Osteoblast (primary cell): ENCODE data around the gene KIAA1217. TPM values are rescaled to one million over a fixed set of nuclear protein-coding genes. Genes with fewer than 3 reads are reported as not detected.

Experiments
- DNase-seq: peaks from one replicate; pipeline ENCODE4 v3.0.0; 2011; ENCODE audit warnings: low spot score, mixed read lengths; ENCODE audit not compliant: insufficient read length; ENCODE audit errors: missing footprints
- H2AFZ ChIP-seq: 2 replicates; pipeline ENCODE4 v1.6.0; 2011; ENCODE audit warnings: mild to moderate bottlenecking, low read length
- H3K27ac ChIP-seq: 2 replicates; pipeline ENCODE4 v1.5.1; 2011; ENCODE audit warnings: mild to moderate bottlenecking, low read depth, low read length, moderate library complexity
- H3K27me3 ChIP-seq: 2 replicates; pipeline ENCODE4 v1.6.0; 2012; ENCODE audit warnings: mild to moderate bottlenecking, control low read depth, inconsistent platforms, low read length, moderate library complexity; ENCODE audit not compliant: insufficient read depth
- H3K36me3 ChIP-seq: 2 replicates; pipeline ENCODE4 v1.5.1; 2011; ENCODE audit warnings: mild to moderate bottlenecking, low read length, control low read depth, moderate library complexity; ENCODE audit not compliant: insufficient read depth
- H3K4me1 ChIP-seq: 2 replicates; pipeline ENCODE4 v1.5.1; 2011; ENCODE audit warnings: mild to moderate bottlenecking, low read length, control low read depth, moderate library complexity; ENCODE audit not compliant: insufficient read depth
- H3K4me2 ChIP-seq: 2 replicates; pipeline ENCODE4 v1.6.0; 2011; ENCODE audit warnings: mild to moderate bottlenecking, low read length; ENCODE audit not compliant: insufficient read depth
- H3K4me3 ChIP-seq: fragments of 200-600 bp; sonication (generic); 3 replicates; pipeline ENCODE4 v1.5.1; 2012; ENCODE audit warnings: mild to moderate bottlenecking, low read length, inconsistent platforms; ENCODE audit not compliant: insufficient read depth
- H3K79me2 ChIP-seq: 2 replicates; pipeline ENCODE4 v1.6.0; 2012; ENCODE audit warnings: mild to moderate bottlenecking, low read length, control low read depth, inconsistent platforms; ENCODE audit not compliant: insufficient read depth
- H3K9me3 ChIP-seq: 2 replicates; pipeline ENCODE4 v1.5.1; 2011; ENCODE audit warnings: low read depth, low read length, control low read depth
- H4K20me1 ChIP-seq: 2 replicates; pipeline ENCODE4 v1.6.0; 2012; ENCODE audit warnings: mild to moderate bottlenecking, low read length, control low read depth; ENCODE audit not compliant: insufficient read depth
- CTCF ChIP-seq: IDR thresholded peaks from 2 replicates; pipeline ENCODE4 v1.5.1; 2011; ENCODE audit warnings: mild to moderate bottlenecking, low read depth, low read length, moderate library complexity; ENCODE audit errors: extremely low read depth
- total RNA-seq: library from RNA; depleted of rRNA; stranded (reverse); fragments of >200 nt; gene quantifications from 2 replicates; pipeline ENCODE4 v1.2.3, GENCODE V29; 2012

KIAA1217 gene
- total RNA-seq, 1 donor: 51.0 TPM

GRCh38 chr10:24394461-24395190 is 185.7 kb downstream of the KIAA1217 start:
- Histone ChIP-seq H3K27ac (no peak overlapping the region), H4K20me1 (no peaks in the 10 kb centered on the region), H3K4me1 (no peaks in the 10 kb centered on the region), H3K79me2 (no peaks in the 10 kb centered on the region), H3K4me2 (no peak overlapping the region), H2AFZ (no peak overlapping the region), H3K36me3 (no peaks in the 10 kb centered on the region), H3K9me3 (no peaks in the 10 kb centered on the region), H3K27me3 (peaks cover 11% of the 10 kb centered on the region), H3K4me3 (no peak overlapping the region)
- no peak for TF ChIP-seq CTCF
- no peak for DNase-seq

DNA sequence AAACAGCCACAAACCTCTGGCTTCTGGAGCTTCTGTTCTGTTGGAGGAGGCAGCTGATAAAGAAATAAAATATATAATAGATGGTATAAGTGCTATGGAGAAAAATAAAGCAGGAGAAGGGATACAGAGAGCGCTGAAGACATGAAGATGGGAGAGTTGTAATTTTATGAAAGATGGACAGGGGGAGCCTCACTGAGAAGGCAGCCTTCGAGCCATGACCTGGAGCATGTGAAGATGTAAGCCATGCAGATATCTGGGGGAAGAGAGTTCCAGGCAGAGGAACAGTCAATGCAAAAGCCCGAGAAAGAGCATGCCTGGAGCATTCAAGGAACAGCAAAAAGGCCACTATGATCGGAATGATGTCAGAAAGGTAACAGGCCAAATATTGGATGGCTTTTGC is 187.5 kb downstream of the KIAA1217 start:
- DNase-seq: no peak
- Histone ChIP-seq H3K9me3 (no peaks in the 10 kb centered on the region), H3K36me3 (no peaks in the 10 kb centered on the region), H3K4me2 (no peak overlapping the region), H4K20me1 (no peaks in the 10 kb centered on the region), H3K4me1 (no peaks in the 10 kb centered on the region), H2AFZ (no peak overlapping the region), H3K4me3 (no peak overlapping the region), H3K27ac (no peak overlapping the region), H3K79me2 (no peaks in the 10 kb centered on the region), H3K27me3 (peaks cover 16% of the 10 kb centered on the region)
- peak; percentile 38 for TF ChIP-seq CTCF

DNA sequence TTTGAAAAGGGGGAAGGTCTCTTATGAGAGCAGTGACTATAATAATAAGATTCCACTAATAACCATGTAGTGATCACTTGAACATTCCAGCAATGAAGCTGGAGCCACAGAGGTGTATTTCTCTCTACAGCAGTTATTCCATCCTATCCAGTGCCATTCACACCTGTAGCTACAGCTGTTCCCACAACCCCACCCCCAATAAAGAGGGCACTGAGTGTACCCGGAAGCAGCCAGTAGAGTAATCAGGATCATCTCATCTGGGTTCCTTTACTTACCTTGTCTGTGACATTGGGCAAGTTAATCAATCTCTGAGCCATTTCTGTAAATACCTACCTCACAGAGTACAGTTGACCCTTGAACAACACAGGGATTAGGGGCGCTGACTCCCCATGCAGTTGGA is 188.7 kb downstream of the KIAA1217 start:
- no peak overlapping the region for H3K4me3 ChIP-seq
- no peak overlapping the region for H3K27ac ChIP-seq
- no peaks in the 10 kb centered on the region for H3K4me1 ChIP-seq
- no peaks in the 10 kb centered on the region for H4K20me1 ChIP-seq
- H3K9me3 ChIP-seq: no peaks in the 10 kb centered on the region
- peaks cover 16% of the 10 kb centered on the region for H3K27me3 ChIP-seq
- H2AFZ ChIP-seq: no peak overlapping the region
- no peak for DNase-seq
- H3K4me2 ChIP-seq: no peak overlapping the region
- TF ChIP-seq CTCF: no peak
- no peaks in the 10 kb centered on the region for H3K79me2 ChIP-seq
- no peaks in the 10 kb centered on the region for H3K36me3 ChIP-seq

GRCh38 chr10:24404567-24404966 is 195.6 kb downstream of the KIAA1217 start:
- no peak overlapping the region for H2AFZ ChIP-seq
- no peak overlapping the region for H3K4me3 ChIP-seq
- H3K9me3 ChIP-seq: no peaks in the 10 kb centered on the region
- no peak overlapping the region for H3K27ac ChIP-seq
- no peaks in the 10 kb centered on the region for H3K36me3 ChIP-seq
- H3K4me1 ChIP-seq: no peaks in the 10 kb centered on the region
- H4K20me1 ChIP-seq: no peaks in the 10 kb centered on the region
- H3K79me2 ChIP-seq: no peaks in the 10 kb centered on the region
- DNase-seq: no peak
- TF ChIP-seq CTCF: no peak
- H3K27me3 ChIP-seq: peaks cover 9% of the 10 kb centered on the region
- H3K4me2 ChIP-seq: no peak overlapping the region
